IMR-90 (cell line): ENCODE data around the gene SBF2. TPM values are rescaled to one million over a fixed set of nuclear protein-coding genes. Genes with fewer than 3 reads are reported as not detected.
A peak's percentile ranks its signal among the peaks of the same experiment; 100 is the strongest.

ENCODE experiments used
- ATAC-seq: fragments of 200-7000 bp; cut with Tn5 transposase; 2 replicates; pipeline ENCODE4 v1.9.1; 2020; ENCODE audit warnings: low read depth, mild to moderate bottlenecking, moderate library complexity
- BruUV-seq: library from RNA; stranded (reverse); fragments of 400-500 nt; replicated peaks from 2 replicates; lab custom pipeline; 2021; lab: Mats Ljungman, UMichigan
- CTCF ChIA-PET: fragments of 300-600 bp; formaldehyde crosslinking; extraction: SDS; loops from one replicate; lab custom pipeline; 2021; ENCODE audit warnings: antibody characterized with exemption; lab: Yijun Ruan, JAX
- POLR2A ChIA-PET: fragments of 300-600 bp; sonication (Branson Sonifier 250); formaldehyde crosslinking; loops from one replicate; lab custom pipeline; 2022; ENCODE audit warnings: antibody characterized with exemption; ENCODE audit not compliant: unreplicated experiment; lab: Charles Lee
- DNase-seq: peaks from one replicate; pipeline ENCODE4 v3.0.0; 2013
- H2AFZ ChIP-seq: replicated peaks from 2 replicates; pipeline ENCODE3; 2013; ENCODE audit warnings: low read length, mild to moderate bottlenecking; ENCODE audit not compliant: poor library complexity
- H2AK5ac ChIP-seq: 2 replicates; pipeline ENCODE4 v1.6.1; 2013; ENCODE audit warnings: low read depth, low read length, inconsistent platforms
- H2AK9ac ChIP-seq: replicated peaks from 2 replicates; pipeline ENCODE3; 2013; ENCODE audit warnings: mild to moderate bottlenecking, low read depth, low read length, moderate library complexity; ENCODE audit not compliant: poor library complexity
- H2BK120ac ChIP-seq: 2 replicates; pipeline ENCODE4 v1.6.1; 2013; ENCODE audit warnings: low read depth, low read length, inconsistent platforms
- H2BK15ac ChIP-seq: 3 replicates; pipeline ENCODE4 v1.6.1; 2013; ENCODE audit warnings: low read depth, low read length, inconsistent platforms
- H2BK20ac ChIP-seq: 2 replicates; pipeline ENCODE4 v1.6.1; 2013; ENCODE audit warnings: low read depth, mild to moderate bottlenecking, inconsistent platforms, low read length, moderate library complexity
- H2BK5ac ChIP-seq: 2 replicates; pipeline ENCODE4 v1.6.1; 2013; ENCODE audit warnings: mild to moderate bottlenecking, low read depth, low read length, inconsistent platforms; ENCODE audit not compliant: poor library complexity, severe bottlenecking
- H3K14ac ChIP-seq: replicated peaks from 2 replicates; pipeline ENCODE4 v1.6.1; 2013; ENCODE audit warnings: low read depth, low read length, inconsistent platforms
- H3K18ac ChIP-seq: 2 replicates; pipeline ENCODE4 v1.6.1; 2013; ENCODE audit warnings: low read depth, low read length, control low read depth
- H3K23ac ChIP-seq: 2 replicates; pipeline ENCODE4 v1.6.1; 2013; ENCODE audit warnings: low read depth, low read length, inconsistent platforms
- H3K27ac ChIP-seq: 2 replicates; pipeline ENCODE4 v1.5.1; 2013; ENCODE audit warnings: mild to moderate bottlenecking, control low read depth, low read length; ENCODE audit not compliant: insufficient read depth
- H3K27me3 ChIP-seq: 2 replicates; pipeline ENCODE4 v1.6.1; 2013; ENCODE audit warnings: low read length; ENCODE audit not compliant: control insufficient read depth, insufficient read depth
- H3K36me3 ChIP-seq: 2 replicates; pipeline ENCODE4 v1.6.1; 2013; ENCODE audit warnings: low read length, mixed read lengths; ENCODE audit not compliant: control insufficient read depth, insufficient read depth
- H3K4ac ChIP-seq: 2 replicates; pipeline ENCODE4 v1.6.1; 2013; ENCODE audit warnings: low read depth, low read length, inconsistent platforms
- H3K4me1 ChIP-seq: 2 replicates; pipeline ENCODE4 v1.6.1; 2013; ENCODE audit warnings: low read length, mixed read lengths; ENCODE audit not compliant: control insufficient read depth, insufficient read depth
- H3K4me2 ChIP-seq: 2 replicates; pipeline ENCODE4 v1.6.1; 2013; ENCODE audit warnings: low read depth, mild to moderate bottlenecking, control low read depth, low read length, moderate library complexity
- H3K4me3 ChIP-seq: 2 replicates; pipeline ENCODE4 v1.5.1; 2013; ENCODE audit warnings: low read depth, mild to moderate bottlenecking, control low read depth, low read length, moderate library complexity; ENCODE audit not compliant: insufficient read depth
- H3K56ac ChIP-seq: 2 replicates; pipeline ENCODE4 v1.6.1; 2013; ENCODE audit warnings: low read length, inconsistent platforms; ENCODE audit not compliant: insufficient read depth; ENCODE audit errors: extremely low read depth
- H3K79me1 ChIP-seq, 2 experiments: 2 replicates each; pipeline ENCODE4 v1.6.1; 2013; ENCODE audit warnings: low read length in 2 of 2, inconsistent platforms in 1 of 2, low read depth in 1 of 2
- H3K9ac ChIP-seq: 2 replicates; pipeline ENCODE4 v1.6.1; 2013; ENCODE audit warnings: low read depth, low read length, control low read depth
- H3K9me1 ChIP-seq: 2 replicates; pipeline ENCODE4 v1.6.1; 2013; ENCODE audit warnings: low read length, inconsistent platforms; ENCODE audit not compliant: insufficient read depth
- H3K9me3 ChIP-seq: 2 replicates; pipeline ENCODE4 v1.6.1; 2013; ENCODE audit warnings: low read length; ENCODE audit not compliant: control insufficient read depth, insufficient read depth
- H4K20me1 ChIP-seq: 2 replicates; pipeline ENCODE4 v1.6.1; 2013; ENCODE audit warnings: low read length, inconsistent platforms; ENCODE audit not compliant: insufficient read depth
- H4K5ac ChIP-seq: 2 replicates; pipeline ENCODE4 v1.6.1; 2013; ENCODE audit warnings: mild to moderate bottlenecking, low read depth, low read length, control low read depth
- H4K8ac ChIP-seq, 2 experiments: 2 replicates each; pipeline ENCODE4 v1.6.1; 2013; ENCODE audit warnings: low read depth in 2 of 2, low read length in 2 of 2, control low read depth in 1 of 2, inconsistent platforms in 1 of 2
- H4K91ac ChIP-seq: 2 replicates; pipeline ENCODE4 v1.6.1; 2013; ENCODE audit warnings: low read depth, low read length, inconsistent platforms; ENCODE audit not compliant: insufficient read depth
- CHD1 ChIP-seq: IDR thresholded peaks from 2 replicates; pipeline ENCODE4 v1.6.1; 2012; ENCODE audit warnings: low read depth, low read length, improper control_type of control experiment
- FOS ChIP-seq: fragments of 150-350 bp; IDR thresholded peaks from 2 replicates; pipeline ENCODE4 v1.6.1; 2016; ENCODE audit warnings: low read depth, low read length
- MAFK ChIP-seq: IDR thresholded peaks from 2 replicates; pipeline ENCODE4 v1.6.1; 2012; ENCODE audit warnings: low read depth, low read length, improper control_type of control experiment
- MAZ ChIP-seq: IDR thresholded peaks from 2 replicates; pipeline ENCODE4 v1.6.1; 2012; ENCODE audit warnings: low read depth, mild to moderate bottlenecking, low read length, improper control_type of control experiment, moderate library complexity, borderline replicate concordance
- POLR2A ChIP-seq: IDR thresholded peaks from 2 replicates; pipeline ENCODE4 v1.6.1; 2012; ENCODE audit warnings: mild to moderate bottlenecking, low read depth, low read length
- RAD21 ChIP-seq: IDR thresholded peaks from 2 replicates; pipeline ENCODE4 v1.6.1; 2012; ENCODE audit warnings: low read length, improper control_type of control experiment
- SMC3 ChIP-seq: fragments of 150-350 bp; IDR thresholded peaks from 2 replicates; pipeline ENCODE4 v1.6.1; 2016; ENCODE audit warnings: low read depth, mild to moderate bottlenecking, antibody characterized with exemption, low read length, moderate library complexity
- WGBS, 2 experiments: methylation state at CpG; one replicate each; pipeline versions ENCODE4 v1.1.5 to v1.1.7; 2013; ENCODE audit warnings: missing lambda C conversion rate in 2 of 2; ENCODE audit not compliant: insufficient read length in 1 of 2; ENCODE audit errors: extremely low coverage in 2 of 2; 5-methylcytosine and 5-hydroxymethylcytosine counted together
- dilution Hi-C: fragments of 300-500 bp; cut with HindIII; formaldehyde crosslinking; loops from one replicate; pipeline ENCODE4 v1.14.3; 2018; ENCODE audit warnings: low sequenced_read_pairs; ENCODE audit not compliant: unreplicated experiment
- in situ Hi-C: fragments of 300-500 bp; cut with MboI; formaldehyde crosslinking; loops from 3 replicates; pipeline ENCODE4 v1.14.3; 2019; ENCODE audit warnings: low sequenced_read_pairs, inconsistent platforms, mixed read lengths
- intact Hi-C: fragments of 100-400 bp; cut with micrococcal nuclease; formaldehyde crosslinking; loops from 2 replicates; pipeline ENCODE4 v1.10.0; 2022
- polyA plus RNA-seq, 3 experiments: library from polyadenylated mRNA; depleted of rRNA; stranded (reverse); fragments of >200 nt; gene quantifications; 2 replicates each; pipeline ENCODE4 v1.2.3, GENCODE V29; 2012; ENCODE audit warnings: low replicate concordance in 1 of 3
- total RNA-seq: library from RNA; depleted of rRNA; stranded (reverse); fragments of >200 nt; gene quantifications from 2 replicates; pipeline ENCODE4 v1.2.3, GENCODE V29; 2012
- TF ChIP-seq, protein P1 (sequence below): fragments of 150-350 bp; IDR thresholded peaks from 2 replicates; pipeline ENCODE4 v1.6.1; 2016; ENCODE audit warnings: low read depth, mild to moderate bottlenecking, low read length, moderate library complexity, borderline replicate concordance
- TF ChIP-seq, protein P2 (sequence below): conservative IDR thresholded peaks from 2 replicates; pipeline ENCODE4 v1.5.1; 2012; ENCODE audit warnings: mild to moderate bottlenecking, low read depth, low read length, improper control_type of control experiment

SBF2 gene
- total and polyA plus RNA-seq, 2 of the 4 experiments (the other 2 are of a cell fraction), result 23.8 to 51.8 TPM

DNA sequence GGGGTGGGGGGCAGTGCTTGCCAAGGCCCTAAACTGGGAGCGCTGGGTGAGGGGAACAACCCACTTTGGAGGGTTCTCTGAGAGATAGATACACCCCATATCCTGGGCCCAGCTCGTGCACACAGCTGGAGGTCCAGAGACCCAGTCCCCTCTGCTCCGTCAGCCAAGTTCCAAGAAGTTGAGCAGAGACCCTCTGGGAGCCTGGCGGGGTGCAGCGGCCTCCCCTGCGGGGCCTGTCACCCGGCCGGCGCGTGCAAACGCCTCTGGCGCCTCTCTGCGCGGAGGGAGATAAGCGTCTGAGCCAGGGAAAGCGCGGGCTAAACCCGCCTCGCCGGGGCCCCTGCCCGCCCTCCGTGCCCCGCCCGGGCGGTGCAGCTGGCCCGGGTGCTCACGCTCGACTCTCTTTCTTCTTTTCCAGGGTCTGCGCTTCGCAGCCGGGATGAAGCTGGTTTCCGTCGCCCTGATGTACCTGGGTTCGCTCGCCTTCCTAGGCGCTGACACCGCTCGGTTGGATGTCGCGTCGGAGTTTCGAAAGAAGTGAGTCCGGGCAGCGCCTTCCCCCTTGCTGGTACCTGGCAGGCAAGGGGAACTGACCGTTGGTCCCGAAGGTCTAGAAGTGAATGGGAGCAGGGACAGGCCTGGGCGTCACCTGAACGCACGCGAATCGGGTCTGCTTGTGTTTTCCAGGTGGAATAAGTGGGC, 11.4 kb upstream of the SBF2 start (continued):
- TF ChIP-seq RAD21, result no peak; the same call in 1 of the 2 replicates
- TF ChIP-seq FOS, result no peak

DNA sequence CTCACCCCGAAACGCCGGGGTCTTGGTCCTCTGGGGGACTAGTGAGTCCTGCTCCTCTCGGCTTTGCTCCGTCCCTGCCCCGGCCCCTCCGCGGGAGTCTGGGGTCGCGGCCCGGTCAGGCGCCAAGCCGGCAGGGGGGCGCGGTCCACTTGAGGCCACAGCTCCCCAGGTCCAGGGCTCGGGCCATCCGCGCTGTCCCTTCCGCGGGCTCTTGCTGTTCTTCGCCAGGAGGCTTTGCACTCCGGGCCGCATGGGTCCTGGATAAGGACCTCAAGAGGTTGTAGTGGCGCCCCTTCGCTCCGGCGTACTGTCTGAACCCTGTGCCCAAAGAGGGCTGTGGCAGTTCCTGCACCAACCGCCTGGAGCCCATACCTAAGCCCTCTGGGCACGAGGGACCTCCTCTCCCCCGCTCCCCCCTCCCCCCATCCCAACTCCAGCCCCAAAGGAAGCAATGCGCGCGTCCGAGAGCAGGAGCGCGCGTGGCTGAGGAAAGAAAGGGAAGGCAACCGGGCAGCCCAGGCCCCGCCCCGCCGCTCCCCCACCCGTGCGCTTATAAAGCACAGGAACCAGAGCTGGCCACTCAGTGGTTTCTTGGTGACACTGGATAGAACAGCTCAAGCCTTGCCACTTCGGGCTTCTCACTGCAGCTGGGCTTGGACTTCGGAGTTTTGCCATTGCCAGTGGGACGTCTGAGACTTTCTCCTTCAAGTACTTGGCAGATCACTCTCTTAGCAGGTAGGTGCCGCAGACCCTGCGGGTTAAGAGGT, 10.7 kb upstream of the SBF2 start, which contains the start of gene ADM:
Gene ADM (plus strand): TSS at position 579 of the 767 bp plus-strand sequence. CDS start 628 bp downstream, outside the sequence.
- H4K8ac ChIP-seq, result peak within 1 kb of the TSS; percentile 70 to 98
- H3K4me2 ChIP-seq, result peak within 1 kb of the TSS; percentile 97
- H3K27me3 ChIP-seq, result no peaks in the 10 kb centered on the region
- H2AFZ ChIP-seq, result peak within 1 kb of the TSS; percentile 91
- H3K27ac ChIP-seq, result peak within 1 kb of the TSS; percentile 100
- H4K5ac ChIP-seq, result peak within 1 kb of the TSS; percentile 96
- H2BK15ac ChIP-seq, result peak within 1 kb of the TSS; percentile 95
- H2BK120ac ChIP-seq, result peak within 1 kb of the TSS; percentile 98
- H3K79me1 ChIP-seq, result peaks cover 4 to 49% of the 10 kb centered on the region in 2 experiments
- H3K4me3 ChIP-seq, result peak within 1 kb of the TSS; percentile 65
- in situ Hi-C loops (loop anchor here (5.0 to 25.0 kb wide), 3 partner anchors 97 to 692 kb away; no protein-coding TSS in a partner anchor), dilution Hi-C loops (no loop called here), intact Hi-C loops (loop anchor here (1.0 to 10.0 kb wide), 7 partner anchors 96 to 692 kb away; no protein-coding TSS in a partner anchor)
- peak within 1 kb of the TSS; percentile 99 for H2AK9ac ChIP-seq
- H2AK5ac ChIP-seq, result peak within 1 kb of the TSS; percentile 93
- TF ChIP-seq MAZ, result peak; percentile 79
- TF ChIP-seq, protein P1, sequence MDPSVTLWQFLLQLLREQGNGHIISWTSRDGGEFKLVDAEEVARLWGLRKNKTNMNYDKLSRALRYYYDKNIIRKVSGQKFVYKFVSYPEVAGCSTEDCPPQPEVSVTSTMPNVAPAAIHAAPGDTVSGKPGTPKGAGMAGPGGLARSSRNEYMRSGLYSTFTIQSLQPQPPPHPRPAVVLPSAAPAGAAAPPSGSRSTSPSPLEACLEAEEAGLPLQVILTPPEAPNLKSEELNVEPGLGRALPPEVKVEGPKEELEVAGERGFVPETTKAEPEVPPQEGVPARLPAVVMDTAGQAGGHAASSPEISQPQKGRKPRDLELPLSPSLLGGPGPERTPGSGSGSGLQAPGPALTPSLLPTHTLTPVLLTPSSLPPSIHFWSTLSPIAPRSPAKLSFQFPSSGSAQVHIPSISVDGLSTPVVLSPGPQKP, result no peak
- TF ChIP-seq CHD1, result peak; percentile 53
- peak; percentile 27; the same call in 1 of the 2 replicates for TF ChIP-seq SMC3
- TF ChIP-seq MAFK, result no peak
- peak; percentile 99 for TF ChIP-seq POLR2A
- TF ChIP-seq RAD21, result peak; percentile 33
- TF ChIP-seq, protein P2, sequence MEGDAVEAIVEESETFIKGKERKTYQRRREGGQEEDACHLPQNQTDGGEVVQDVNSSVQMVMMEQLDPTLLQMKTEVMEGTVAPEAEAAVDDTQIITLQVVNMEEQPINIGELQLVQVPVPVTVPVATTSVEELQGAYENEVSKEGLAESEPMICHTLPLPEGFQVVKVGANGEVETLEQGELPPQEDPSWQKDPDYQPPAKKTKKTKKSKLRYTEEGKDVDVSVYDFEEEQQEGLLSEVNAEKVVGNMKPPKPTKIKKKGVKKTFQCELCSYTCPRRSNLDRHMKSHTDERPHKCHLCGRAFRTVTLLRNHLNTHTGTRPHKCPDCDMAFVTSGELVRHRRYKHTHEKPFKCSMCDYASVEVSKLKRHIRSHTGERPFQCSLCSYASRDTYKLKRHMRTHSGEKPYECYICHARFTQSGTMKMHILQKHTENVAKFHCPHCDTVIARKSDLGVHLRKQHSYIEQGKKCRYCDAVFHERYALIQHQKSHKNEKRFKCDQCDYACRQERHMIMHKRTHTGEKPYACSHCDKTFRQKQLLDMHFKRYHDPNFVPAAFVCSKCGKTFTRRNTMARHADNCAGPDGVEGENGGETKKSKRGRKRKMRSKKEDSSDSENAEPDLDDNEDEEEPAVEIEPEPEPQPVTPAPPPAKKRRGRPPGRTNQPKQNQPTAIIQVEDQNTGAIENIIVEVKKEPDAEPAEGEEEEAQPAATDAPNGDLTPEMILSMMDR, result peak; percentile 50
- peak within 1 kb of the TSS; percentile 98 for H2BK20ac ChIP-seq
- peak within 1 kb of the TSS; percentile 95 for H3K18ac ChIP-seq
- H2BK5ac ChIP-seq, result peak within 1 kb of the TSS; percentile 99
- H3K56ac ChIP-seq, result peak within 1 kb of the TSS; percentile 99
- ATAC-seq (peak; percentile 46), DNase-seq (peak; percentile 93)
- WGBS, 2 experiments, result 0% methylated on average over 22 of the region's 48 CpGs; no CpG with 5 or more reads in 1 of the 2 experiments
- peak within 1 kb of the TSS; percentile 100 for H3K14ac ChIP-seq
- peaks cover 4% of the 10 kb centered on the region; the same call in 1 of the 2 replicates for H3K9me1 ChIP-seq
- peak within 1 kb of the TSS; percentile 100 for H4K91ac ChIP-seq
- no TSS peak for BruUV-seq
- H3K36me3 ChIP-seq, result peaks cover 22% of the 10 kb centered on the region
- H4K20me1 ChIP-seq, result peaks cover 43% of the 10 kb centered on the region
- ChIA-PET POLR2A (interaction anchor here (0.6 to 2.3 kb wide), 22 partner anchors 9 to 1365 kb away, joined by 3 to 18 read pairs (median 5); partner anchors contain the start of gene WEE1), CTCF (interaction anchor here (0.6 to 2.1 kb wide), 8 partner anchors 10 to 546 kb away, joined by 3 to 5 read pairs (median 4); no protein-coding TSS in a partner anchor)
- H3K9me3 ChIP-seq, result no peaks in the 10 kb centered on the region
- H3K4me1 ChIP-seq, result peaks cover 10% of the 10 kb centered on the region
- H3K4ac ChIP-seq, result peak within 1 kb of the TSS; percentile 100
- peak within 1 kb of the TSS; percentile 100 for H3K23ac ChIP-seq
- peak within 1 kb of the TSS; percentile 99 for H3K9ac ChIP-seq
